Large intestine (tissue), 3 donors: ENCODE data around the gene EHHADH. TPM values are rescaled to one million over a fixed set of nuclear protein-coding genes. Genes with fewer than 3 reads are reported as not detected.

Experiments used
- DNase-seq, 2 donors: peaks; one replicate each; pipeline versions ENCODE4 v3.0.0 to v3.0.0-alpha.2; 2013
- H3K27ac ChIP-seq: one replicate; pipeline ENCODE4 v1.5.1; 2013; ENCODE audit warnings: low read length
- H3K27me3 ChIP-seq: 2 replicates; pipeline ENCODE4 v1.6.1; 2013; ENCODE audit warnings: low read length; ENCODE audit not compliant: control insufficient read depth, insufficient read depth
- H3K36me3 ChIP-seq: 2 replicates; pipeline ENCODE4 v1.6.1; 2013; ENCODE audit warnings: low read length; ENCODE audit not compliant: control insufficient read depth, insufficient read depth
- H3K4me1 ChIP-seq: one replicate; pipeline ENCODE4 v1.6.1; 2013; ENCODE audit warnings: low read length; ENCODE audit not compliant: control insufficient read depth, insufficient read depth
- H3K4me3 ChIP-seq: one replicate; pipeline ENCODE4 v1.5.1; 2013; ENCODE audit warnings: low read length
- H3K9me3 ChIP-seq: one replicate; pipeline ENCODE4 v1.6.1; 2013; ENCODE audit warnings: mild to moderate bottlenecking, low read depth, low read length, moderate library complexity; ENCODE audit not compliant: control insufficient read depth
- WGBS: methylation state at CpG from one replicate; pipeline ENCODE4 v1.1.5; 2013; ENCODE audit warnings: low lambda C conversion rate; ENCODE audit not compliant: insufficient coverage; 5-methylcytosine and 5-hydroxymethylcytosine counted together
- polyA plus RNA-seq: library from polyadenylated mRNA; unstranded; fragments of 120-200 nt; gene quantifications from one replicate; pipeline ENCODE4 v1.2.1, GENCODE V29; 2013

Gene EHHADH
- polyA plus RNA-seq, 1 donor, result 11.4 TPM

- no peak for DNase-seq
- H3K27me3 ChIP-seq, result no peaks in the 10 kb centered on the region
- 83% methylated on average over 1 of the region's 3 CpGs for WGBS
- no peak overlapping the region for H3K4me3 ChIP-seq
- H3K27ac ChIP-seq, result no peak overlapping the region
- peaks cover 9% of the 10 kb centered on the region for H3K36me3 ChIP-seq
- no peaks in the 10 kb centered on the region for H3K4me1 ChIP-seq
- H3K9me3 ChIP-seq, result no peaks in the 10 kb centered on the region
Measured at GRCh38 chr3:185216607-185216958, 37.3 kb downstream of the EHHADH start.

GRCh38 chr3:185215873-185216606 is 37.8 kb downstream of the EHHADH start:
- no peak overlapping the region for H3K4me3 ChIP-seq
- DNase-seq, result no peak
- WGBS, result 29% methylated on average over 4 of the region's 6 CpGs

GRCh38 chr3:185212559-185212958 is 41.3 kb downstream of the EHHADH start:
- Histone ChIP-seq H3K27ac (no peak overlapping the region), H3K27me3 (no peaks in the 10 kb centered on the region), H3K36me3 (peaks cover 5% of the 10 kb centered on the region), H3K4me3 (no peak overlapping the region), H3K4me1 (no peaks in the 10 kb centered on the region), H3K9me3 (no peaks in the 10 kb centered on the region)
- 100% methylated on average over 1 of the region's 5 CpGs for WGBS
- no peak for DNase-seq

More at GRCh38 chr3:185215873-185216606, 37.8 kb downstream of the EHHADH start:
- Histone ChIP-seq H3K27me3 (no peaks in the 10 kb centered on the region), H3K36me3 (peaks cover 9% of the 10 kb centered on the region), H3K9me3 (no peaks in the 10 kb centered on the region), H3K27ac (no peak overlapping the region), H3K4me1 (no peaks in the 10 kb centered on the region)

GRCh38 chr3:185212086-185212485 is 41.8 kb downstream of the EHHADH start:
- Histone ChIP-seq H3K4me1 (no peaks in the 10 kb centered on the region), H3K27ac (no peak overlapping the region), H3K27me3 (no peaks in the 10 kb centered on the region), H3K9me3 (no peaks in the 10 kb centered on the region), H3K4me3 (no peak overlapping the region), H3K36me3 (peaks cover 4% of the 10 kb centered on the region)
- WGBS, result 71% methylated on average over 1 of the region's 4 CpGs
- DNase-seq, result no peak

GRCh38 chr3:185210621-185211142 is 43.2 kb downstream of the EHHADH start:
- H3K36me3 ChIP-seq, result peaks cover 2% of the 10 kb centered on the region
- DNase-seq, result no peak
- no peaks in the 10 kb centered on the region for H3K27me3 ChIP-seq
- no peak overlapping the region for H3K27ac ChIP-seq
- H3K4me3 ChIP-seq, result no peak overlapping the region
- H3K4me1 ChIP-seq, result no peaks in the 10 kb centered on the region
- no peaks in the 10 kb centered on the region for H3K9me3 ChIP-seq
- 100% methylated on average over 1 of the region's 4 CpGs for WGBS

DNA sequence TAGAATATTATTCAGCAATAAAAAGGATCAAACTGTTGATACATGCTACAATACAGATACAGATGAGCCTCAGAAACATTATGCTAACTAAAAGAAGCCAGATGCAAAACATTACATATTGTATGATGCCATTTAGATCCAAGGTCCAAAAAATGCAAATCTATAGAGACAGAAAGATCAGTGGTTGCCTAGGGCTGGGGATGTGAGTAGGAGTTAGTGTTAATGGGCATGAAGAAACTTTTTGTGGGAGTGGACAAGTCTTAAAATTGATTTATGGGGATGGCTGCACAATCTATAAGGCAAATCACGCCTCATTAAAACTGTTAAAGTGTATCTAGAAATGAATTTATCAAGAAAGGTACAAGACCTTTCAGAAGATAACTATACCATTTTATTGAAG is 45.0 kb downstream of the EHHADH start:
- Histone ChIP-seq H3K4me3 (no peak overlapping the region), H3K27ac (no peak overlapping the region), H3K9me3 (no peaks in the 10 kb centered on the region), H3K27me3 (no peaks in the 10 kb centered on the region), H3K36me3 (peaks cover 7% of the 10 kb centered on the region), H3K4me1 (no peaks in the 10 kb centered on the region)
- WGBS, result no CpG with 5 or more reads among the region's 1 CpG
- DNase-seq, result no peak

DNA sequence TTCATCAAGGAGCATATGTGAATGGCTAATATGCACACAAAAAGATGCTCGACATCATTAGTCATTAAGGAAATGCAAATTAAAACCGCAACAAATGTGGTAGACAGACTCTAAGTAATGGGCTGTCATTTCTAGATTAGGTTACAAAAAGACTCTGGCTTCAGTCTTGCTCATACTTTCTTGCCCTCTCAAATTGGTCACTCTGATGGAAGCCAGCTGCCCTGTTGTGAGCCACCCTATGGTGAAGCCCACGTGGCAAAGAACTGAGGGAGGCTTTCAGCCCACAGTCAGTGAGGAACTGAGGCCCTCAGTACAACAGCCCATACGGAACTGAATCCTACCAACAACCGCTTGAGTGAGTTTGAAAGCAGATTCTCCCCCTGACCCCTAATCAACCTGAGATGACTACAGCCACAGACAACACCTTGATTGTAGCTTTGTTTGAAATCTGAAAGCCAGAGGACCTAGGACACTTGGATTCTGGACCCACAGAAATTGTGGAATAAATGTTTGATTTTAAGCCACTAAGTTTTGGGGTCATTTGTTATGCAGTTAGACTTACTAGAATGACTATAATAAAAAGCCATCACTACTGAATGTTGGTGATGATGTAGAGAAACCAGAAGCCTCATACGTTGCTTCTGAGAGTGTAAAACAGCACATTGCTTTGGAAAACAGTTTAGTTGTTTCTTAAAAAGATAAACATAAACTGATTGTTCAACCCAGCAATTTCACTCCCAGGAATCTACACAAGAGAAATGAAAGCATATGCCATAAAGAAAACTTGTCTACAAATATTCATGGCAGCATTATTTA is 45.7 kb downstream of the EHHADH start:
- 100% methylated on average over 1 of the region's 6 CpGs for WGBS
- peaks cover 6% of the 10 kb centered on the region for H3K36me3 ChIP-seq
- H3K4me3 ChIP-seq, result no peak overlapping the region
- H3K4me1 ChIP-seq, result no peaks in the 10 kb centered on the region
- no peak for DNase-seq
- H3K27me3 ChIP-seq, result no peaks in the 10 kb centered on the region
- no peaks in the 10 kb centered on the region for H3K9me3 ChIP-seq
- H3K27ac ChIP-seq, result no peak overlapping the region

DNA sequence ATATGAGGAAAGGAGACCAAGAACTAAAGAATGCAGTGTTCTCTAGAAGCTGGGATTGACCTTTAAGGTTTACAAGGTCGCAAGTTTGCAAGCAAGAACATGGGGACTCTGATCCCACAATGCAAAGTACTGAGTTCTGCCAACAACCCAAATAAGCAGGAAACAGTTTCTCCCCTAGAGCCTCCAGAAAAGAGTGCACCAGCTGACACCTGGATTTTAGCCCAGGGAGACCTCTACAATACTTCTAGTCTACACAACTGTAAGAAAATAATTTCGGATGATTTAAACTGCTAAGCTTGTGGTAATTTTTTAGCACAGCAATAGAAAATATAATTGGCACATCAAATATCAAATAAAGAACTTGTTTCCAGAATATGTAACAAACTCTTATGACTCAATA is 46.4 kb downstream of the EHHADH start:
- WGBS, result 90% methylated on average over 2 of the region's 2 CpGs
- no peaks in the 10 kb centered on the region for H3K9me3 ChIP-seq

GRCh38 chr3:185205865-185206264 is 48.0 kb downstream of the EHHADH start:
- WGBS, result 100% methylated on average over 3 of the region's 7 CpGs
- Histone ChIP-seq H3K27ac (no peak overlapping the region), H3K4me3 (no peak overlapping the region), H3K4me1 (no peaks in the 10 kb centered on the region), H3K36me3 (peaks cover 10% of the 10 kb centered on the region), H3K27me3 (no peaks in the 10 kb centered on the region), H3K9me3 (no peaks in the 10 kb centered on the region)
- no peak for DNase-seq

More for the DNA sequence above, 46.4 kb downstream of the EHHADH start:
- DNase-seq, result no peak
- Histone ChIP-seq H3K36me3 (peaks cover 5% of the 10 kb centered on the region), H3K27me3 (no peaks in the 10 kb centered on the region), H3K4me1 (no peaks in the 10 kb centered on the region), H3K4me3 (no peak overlapping the region), H3K27ac (no peak overlapping the region)

GRCh38 chr3:185204894-185205293 is 49.0 kb downstream of the EHHADH start:
- 100% methylated on average over 1 of the region's 2 CpGs for WGBS
- DNase-seq, result no peak
- Histone ChIP-seq H3K9me3 (no peaks in the 10 kb centered on the region), H3K36me3 (peaks cover 10% of the 10 kb centered on the region), H3K27me3 (no peaks in the 10 kb centered on the region), H3K4me1 (no peaks in the 10 kb centered on the region), H3K4me3 (no peak overlapping the region), H3K27ac (no peak overlapping the region)
